HG03045 (cell line): Measurements from ENCODE around the gene HEATR3.

Experiments used
- ATAC-seq: cut with Tn5 transposase; IDR thresholded peaks from one replicate; pipeline ENCODE4 v1.9.1; 2021; ENCODE audit warnings: mild to moderate bottlenecking, moderate library complexity; ENCODE audit not compliant: unreplicated experiment

HEATR3 gene

GRCh38 chr16:50050802-50051201, 15.0 kb upstream of the HEATR3 start:
- no peak for ATAC-seq

GRCh38 chr16:50056226-50056625, 9.5 kb upstream of the HEATR3 start:
- no peak for ATAC-seq

- no peak for ATAC-seq
Observed at GRCh38 chr16:50058091-50058771, 7.5 kb upstream of the HEATR3 start.

- no peak for ATAC-seq
Observed at GRCh38 chr16:50059111-50059510, 6.7 kb upstream of the HEATR3 start.

GRCh38 chr16:50059669-50060068, 6.1 kb upstream of the HEATR3 start:
- no peak for ATAC-seq

- ATAC-seq, result no peak
Observed at GRCh38 chr16:50061326-50061725, 4.4 kb upstream of the HEATR3 start.

GRCh38 chr16:50065241-50065623, 538 bp upstream of the HEATR3 start:
- ATAC-seq, result no peak

- no peak for ATAC-seq
Observed at GRCh38 chr16:50066482-50067289, 916 bp downstream of the HEATR3 start.

- ATAC-seq, result no peak
Observed at GRCh38 chr16:50067290-50067853, 1.6 kb downstream of the HEATR3 start.

GRCh38 chr16:50068550-50068949, 2.8 kb downstream of the HEATR3 start:
- ATAC-seq, result no peak

- ATAC-seq, result no peak
Observed at GRCh38 chr16:50069060-50069459, 3.3 kb downstream of the HEATR3 start.

- no peak for ATAC-seq
Observed at GRCh38 chr16:50071075-50071671, 5.4 kb downstream of the HEATR3 start.

GRCh38 chr16:50072730-50073129, 7.0 kb downstream of the HEATR3 start:
- no peak for ATAC-seq

GRCh38 chr16:50079397-50080140, 13.8 kb downstream of the HEATR3 start:
- no peak for ATAC-seq

GRCh38 chr16:50081428-50082018, 15.8 kb downstream of the HEATR3 start:
- no peak for ATAC-seq

- ATAC-seq, result no peak
Observed at GRCh38 chr16:50083996-50084395, 18.2 kb downstream of the HEATR3 start.

GRCh38 chr16:50086176-50086575, 20.4 kb downstream of the HEATR3 start:
- no peak for ATAC-seq

GRCh38 chr16:50088302-50088701, 22.5 kb downstream of the HEATR3 start:
- no peak for ATAC-seq

GRCh38 chr16:50092891-50093290, 27.1 kb downstream of the HEATR3 start:
- ATAC-seq, result no peak
